ENCODE measurements around the gene CELSR1.

Gene CELSR1

DNA sequence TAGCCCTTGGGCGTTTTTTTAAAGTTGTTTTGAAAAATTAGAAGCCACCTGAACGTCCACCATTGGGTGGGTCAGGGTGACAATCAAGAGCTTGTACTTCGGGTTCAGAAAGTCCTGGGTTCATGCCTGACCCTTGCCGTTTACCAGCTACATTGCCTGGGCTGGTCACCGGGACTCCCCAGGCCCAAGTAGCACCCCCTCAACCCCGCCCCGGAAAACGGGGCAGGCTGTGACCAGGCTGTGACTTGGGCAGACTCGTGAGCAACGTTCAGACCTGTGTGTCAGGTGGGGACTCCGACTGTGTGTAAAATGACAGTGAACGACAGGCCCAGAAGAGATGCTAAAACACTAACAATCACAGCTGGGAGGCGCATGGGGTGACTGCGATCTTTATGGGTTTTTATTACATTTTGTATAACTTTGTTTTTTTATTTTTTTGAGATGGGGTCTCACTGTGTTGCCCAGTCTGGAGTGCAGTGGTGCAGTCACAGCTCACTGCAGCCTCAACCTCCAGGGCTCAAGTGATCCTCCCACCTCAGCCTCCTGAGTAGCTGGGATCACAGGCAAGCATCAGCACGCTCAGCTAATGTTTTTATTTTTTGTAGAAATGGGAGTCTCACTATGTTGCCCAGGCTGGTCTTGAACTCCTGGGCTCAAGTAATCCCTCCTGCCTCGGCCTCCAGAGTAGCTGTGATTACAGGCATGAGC lies 145.1 kb downstream of the CELSR1 start:
- DNase-seq: no peak

- DNase-seq: no peak
These were observed 145.8 kb downstream of the CELSR1 start for GRCh38 chr22:46391486-46392136.

DNA sequence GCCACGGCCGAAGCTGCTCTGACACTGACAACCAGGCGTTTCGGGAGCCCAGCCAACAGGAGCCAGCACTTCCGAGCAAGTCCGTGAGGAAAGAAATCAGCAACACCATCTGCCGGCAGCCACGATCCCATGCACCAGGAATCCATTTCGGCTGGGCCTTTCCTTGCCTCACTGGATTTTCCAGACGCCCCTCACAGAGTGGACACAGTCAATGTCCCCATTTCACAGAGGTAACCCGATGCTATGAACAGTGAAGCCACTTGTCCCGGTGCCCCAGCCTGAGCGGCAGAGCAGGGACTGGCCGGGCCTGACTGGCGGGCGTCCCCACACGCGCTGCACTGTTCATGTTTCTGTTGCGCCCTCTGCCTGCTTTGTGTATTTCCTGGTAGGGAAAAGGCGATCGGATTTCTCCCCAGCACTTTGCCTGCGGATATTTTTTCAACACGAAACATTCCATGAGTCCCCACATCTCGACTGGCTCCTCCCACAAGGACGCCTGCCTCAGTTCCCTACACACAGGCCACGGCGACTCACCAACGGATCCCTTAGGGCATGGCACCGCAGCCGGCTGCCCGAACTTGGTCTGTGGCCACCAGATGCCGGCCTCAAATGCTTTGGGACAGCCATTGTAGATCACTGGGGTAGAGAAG lies 146.6 kb downstream of the CELSR1 start:
- DNase-seq: no peak

DNA sequence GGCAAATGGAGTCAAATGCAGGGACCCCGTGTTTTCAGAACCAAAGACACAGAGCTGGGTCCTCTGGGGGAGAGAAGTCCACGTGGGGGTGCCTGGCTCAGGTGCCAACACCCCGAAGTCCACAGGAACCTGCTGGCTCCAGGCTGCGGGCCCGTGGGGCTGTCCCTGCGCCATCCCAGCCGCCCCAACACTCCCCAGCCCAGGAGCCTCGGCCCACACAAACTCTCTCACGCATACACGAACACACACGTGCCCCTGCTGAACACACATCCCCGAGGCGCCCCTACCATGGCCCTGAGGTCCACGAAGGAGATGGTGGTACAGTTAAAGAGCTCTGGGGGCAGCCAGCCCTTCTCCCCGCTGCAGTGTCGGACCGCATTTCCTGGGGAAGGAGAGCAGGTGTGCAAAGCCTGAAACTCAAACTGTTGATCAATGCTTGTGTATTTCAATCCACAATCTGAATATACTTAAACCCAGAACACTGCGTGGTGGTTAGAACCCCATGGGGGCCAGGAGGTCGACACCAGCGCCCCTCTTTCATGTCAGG lies 147.2 kb downstream of the CELSR1 start:
- no peak for DNase-seq

DNA sequence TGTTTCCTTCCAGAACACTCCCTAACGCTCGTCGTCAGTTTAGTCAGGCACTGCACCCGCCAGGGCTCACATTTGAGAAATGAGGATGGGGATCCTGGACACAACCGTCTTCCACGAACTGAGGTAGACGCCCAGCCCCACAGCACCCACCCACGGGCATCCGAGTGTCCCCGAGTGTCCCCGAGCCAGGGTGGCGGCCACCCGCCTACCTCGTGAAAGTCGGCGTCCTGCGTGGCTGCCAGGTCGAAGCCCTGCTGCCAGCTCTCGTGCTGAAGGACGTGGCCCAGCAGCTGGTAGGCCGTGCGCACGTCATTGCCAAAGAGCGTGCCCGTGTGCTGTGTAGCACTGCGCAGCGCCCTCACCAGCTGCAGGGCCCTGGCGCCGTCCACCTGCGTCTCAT lies 148.3 kb downstream of the CELSR1 start:
- DNase-seq: no peak

DNA sequence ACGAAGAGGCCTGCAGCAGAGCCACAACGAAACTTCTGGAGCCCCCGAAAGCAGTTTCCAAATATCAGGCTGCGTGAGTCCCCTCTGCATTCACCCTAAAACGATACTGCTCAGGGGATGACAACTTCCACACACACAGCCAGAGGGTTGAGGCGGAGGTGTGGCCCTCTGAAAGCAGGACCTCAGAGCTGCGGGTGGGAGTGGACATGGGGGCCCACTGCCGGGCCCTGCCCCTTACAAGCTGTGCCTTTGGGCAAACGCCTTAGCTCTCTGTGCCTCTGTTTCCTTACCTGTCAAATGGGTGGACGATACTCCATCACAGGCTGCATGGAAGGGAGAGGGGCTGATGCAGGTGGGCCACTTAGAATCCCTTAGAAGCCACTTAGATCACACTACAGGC lies 148.8 kb downstream of the CELSR1 start:
- no peak for DNase-seq

- DNase-seq: no peak
These were observed 149.7 kb downstream of the CELSR1 start for GRCh38 chr22:46387748-46388147.

GRCh38 chr22:46386312-46386711 lies 151.1 kb downstream of the CELSR1 start:
- no peak for DNase-seq

DNA sequence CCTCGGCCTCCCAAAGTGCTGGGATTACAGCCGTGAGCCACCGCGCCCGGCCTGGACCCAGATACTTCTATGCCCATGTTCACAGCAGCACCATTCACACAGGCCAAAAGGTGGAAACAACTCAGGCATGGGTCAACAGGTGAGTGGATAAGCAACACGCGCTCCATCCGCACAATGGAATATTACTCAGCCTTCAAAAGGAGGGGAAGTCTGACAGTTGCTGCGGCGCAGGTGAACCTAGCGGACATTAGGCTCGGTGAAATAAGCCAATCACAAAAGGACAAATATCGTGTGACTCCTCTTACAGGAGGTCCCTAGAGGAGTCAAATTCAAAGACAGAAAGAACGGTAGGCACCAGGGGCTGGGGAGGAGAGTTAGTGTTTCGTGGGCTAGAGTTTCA lies 154.9 kb downstream of the CELSR1 start:
- DNase-seq: no peak

GRCh38 chr22:46381731-46382130 lies 155.7 kb downstream of the CELSR1 start:
- DNase-seq: no peak

- no peak for DNase-seq
These were observed 156.3 kb downstream of the CELSR1 start for GRCh38 chr22:46381142-46381541.

DNA sequence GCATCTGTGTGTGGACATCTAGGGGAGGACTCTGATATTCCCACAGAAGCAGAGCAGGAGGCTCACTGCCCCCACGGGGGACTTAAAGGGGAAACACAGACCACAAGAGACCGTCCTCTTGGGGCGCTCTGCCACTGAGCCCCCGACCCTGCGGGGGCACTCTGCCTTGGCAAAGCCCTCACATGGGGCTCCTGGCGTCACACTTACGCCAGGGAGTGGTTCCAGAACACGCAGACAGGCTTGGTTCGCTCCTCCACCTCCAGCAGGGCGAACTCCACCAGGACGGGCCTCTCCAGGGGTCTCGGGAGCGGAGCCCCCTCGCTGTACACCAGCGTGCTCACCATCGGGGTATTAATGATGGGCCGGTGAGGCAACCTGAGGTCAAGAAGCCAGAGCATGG lies 156.8 kb downstream of the CELSR1 start:
- no peak for DNase-seq

- DNase-seq: no peak
These were observed 157.4 kb downstream of the CELSR1 start for GRCh38 chr22:46380069-46380468.

GRCh38 chr22:46379066-46379930 lies 158.1 kb downstream of the CELSR1 start:
- DNase-seq: no peak

- no peak for DNase-seq
These were observed 158.9 kb downstream of the CELSR1 start for GRCh38 chr22:46378426-46379065.

- DNase-seq: no peak
These were observed 159.6 kb downstream of the CELSR1 start for GRCh38 chr22:46377525-46378425.

DNA sequence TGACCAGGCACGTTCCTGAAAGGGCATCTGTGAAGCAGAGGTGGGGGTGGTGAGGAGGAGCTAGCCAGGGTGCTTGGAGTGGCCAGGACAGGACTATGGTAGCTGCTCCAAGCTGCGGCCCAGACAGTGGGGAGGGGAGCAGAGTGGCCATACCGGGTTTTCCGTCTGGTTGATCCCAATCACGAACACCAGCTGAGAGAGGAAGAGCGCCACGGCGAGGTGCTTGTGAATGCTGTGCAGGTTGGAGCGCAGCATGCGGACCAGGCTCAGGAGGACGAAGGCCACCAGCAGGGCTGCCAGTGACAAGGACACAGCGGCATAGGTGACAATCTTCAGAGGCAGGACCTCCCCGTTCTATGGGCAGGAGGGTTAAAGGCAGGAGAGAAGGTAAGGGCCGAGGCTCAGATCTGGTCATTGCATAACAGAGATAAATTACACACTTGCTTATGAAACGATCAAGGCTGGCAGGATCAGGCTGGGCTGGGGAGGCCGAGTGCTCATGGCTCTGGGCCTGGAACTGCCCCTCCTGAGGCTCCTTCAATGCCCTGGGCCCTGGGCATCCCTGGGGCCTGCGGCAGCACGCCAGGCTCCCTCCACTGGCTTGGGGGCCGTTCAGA lies 160.4 kb downstream of the CELSR1 start:
- no peak for DNase-seq

DNA sequence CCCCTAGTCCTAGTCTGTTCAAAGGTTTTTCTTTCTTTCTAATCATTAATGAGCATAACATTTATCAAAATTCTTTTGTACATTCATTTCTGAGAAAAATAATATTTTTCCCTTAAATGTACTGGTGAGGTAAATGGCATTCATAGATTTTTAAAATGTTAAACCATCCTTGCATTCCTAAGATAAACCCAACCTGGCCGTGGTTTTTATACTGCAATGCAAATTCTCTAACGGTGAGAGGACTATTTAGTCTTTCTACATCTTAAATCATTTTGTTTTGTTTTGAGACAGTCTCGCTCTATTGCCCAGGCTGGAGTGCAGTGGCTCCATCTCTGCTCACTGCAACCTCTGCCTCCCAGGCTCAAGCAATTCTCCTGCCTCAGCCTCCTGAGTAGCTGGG lies 161.3 kb downstream of the CELSR1 start:
- no peak for DNase-seq

DNA sequence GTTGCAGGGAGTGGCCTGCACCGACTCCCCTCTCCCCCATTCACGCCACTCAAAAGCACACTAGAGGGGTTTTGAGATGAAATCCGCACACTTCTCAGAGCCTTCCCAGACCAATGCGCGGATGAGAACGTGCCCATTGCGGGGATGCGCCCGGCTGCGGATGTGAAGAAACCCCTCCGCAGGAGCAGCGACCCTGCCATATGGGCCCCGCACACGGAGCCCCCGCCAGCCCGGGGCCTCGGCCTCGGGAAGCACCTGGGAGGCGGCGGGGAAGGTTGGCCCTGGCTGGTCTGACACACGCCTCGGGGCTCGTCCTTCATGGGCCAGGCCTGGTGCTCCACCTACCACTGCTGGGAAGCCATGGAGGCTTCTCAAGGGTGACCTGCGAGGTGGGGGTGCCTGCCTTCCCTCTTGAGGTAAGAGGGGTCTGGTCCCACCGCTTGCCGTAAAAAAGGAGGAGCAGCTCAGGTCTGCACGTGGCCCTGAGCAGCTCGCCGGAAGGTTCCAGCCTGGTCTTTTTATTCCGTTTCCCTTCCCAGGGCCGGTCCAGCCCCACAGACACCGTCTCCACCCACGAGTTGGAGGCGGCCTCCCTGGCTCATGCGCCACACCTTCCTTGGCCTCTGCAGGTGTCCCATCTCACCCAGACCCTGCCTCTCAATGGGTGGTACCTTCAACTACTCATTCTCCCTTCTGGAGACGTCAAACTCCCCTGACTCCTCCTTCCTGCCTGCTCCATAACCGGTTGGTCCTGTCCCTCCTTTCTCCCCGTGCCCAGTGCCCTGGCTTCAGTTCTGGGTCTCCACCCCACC lies 162.6 kb downstream of the CELSR1 start:
- no peak for DNase-seq

Data from CD4-positive, alpha-beta T cell treated with Interleukin-12 subunit alpha and Interleukin-12 subunit beta, for 1 hour (primary cell).